WTC11 (cell line): ENCODE results near the gene RAET1G. TPM values are rescaled to one million over a fixed set of nuclear protein-coding genes. Genes with fewer than 3 reads are reported as not detected.

ENCODE experiments used
- ATAC-seq: fragments of 200-7000 bp; cut with Tn5 transposase; 2 replicates; pipeline ENCODE4 v1.10.0; 2021; ENCODE audit warnings: mild to moderate bottlenecking, moderate library complexity
- Bru-seq: library from RNA; stranded (reverse); fragments of 400-500 nt; gene quantifications from one replicate; lab custom pipeline; 2021; lab: Mats Ljungman, UMichigan
- CTCF ChIA-PET: fragments of 300-600 bp; sonication (Branson Sonifier 250); formaldehyde crosslinking; loops from one replicate; lab custom pipeline; 2021; ENCODE audit warnings: antibody characterized with exemption; lab: Charles Lee
- POLR2A ChIA-PET: fragments of 350-600 bp; sonication (Branson Sonifier 250); formaldehyde crosslinking; loops from one replicate; lab custom pipeline; 2021; ENCODE audit warnings: antibody characterized with exemption; lab: Charles Lee
- DNase-seq: peaks from one replicate; pipeline ENCODE4 v3.0.0; 2021; ENCODE audit warnings: low spot score
- H3K27ac Mint-ChIP-seq: 2 replicates; pipeline ENCODE4 v1.8.0; 2021; ENCODE audit warnings: mixed read lengths
- H3K27me3 Mint-ChIP-seq: 2 replicates; pipeline ENCODE4 v1.8.0; 2021; ENCODE audit warnings: low read depth, mild to moderate bottlenecking, moderate library complexity, mixed read lengths
- H3K36me3 Mint-ChIP-seq: 2 replicates; pipeline ENCODE4 v1.8.0; 2021; ENCODE audit warnings: mixed read lengths
- H3K4me1 Mint-ChIP-seq: 2 replicates; pipeline ENCODE4 v1.8.0; 2022; ENCODE audit warnings: mixed read lengths
- H3K4me3 Mint-ChIP-seq: 2 replicates; pipeline ENCODE4 v1.8.0; 2021; ENCODE audit warnings: mild to moderate bottlenecking, moderate library complexity, mixed read lengths
- H3K9me3 Mint-ChIP-seq: 2 replicates; pipeline ENCODE4 v1.8.0; 2021; ENCODE audit warnings: mixed read lengths
- CDX4 ChIP-seq: fragments of 250-450 bp; sonication (Bioruptor Pico); IDR thresholded peaks from 2 replicates; pipeline ENCODE4 v1.9.0; 2021; ENCODE audit warnings: moderate library complexity, mild to moderate bottlenecking, inconsistent platforms, borderline replicate concordance
- CREB1 ChIP-seq: sonication (generic); formaldehyde crosslinking; IDR thresholded peaks from 2 replicates; pipeline ENCODE4 v1.8.0; 2023; ENCODE audit warnings: mild to moderate bottlenecking, missing genetic modification reagents
- CREM ChIP-seq: sonication (generic); formaldehyde crosslinking; IDR thresholded peaks from 2 replicates; pipeline ENCODE4 v1.8.1; 2022; ENCODE audit warnings: mild to moderate bottlenecking, missing genetic modification reagents, moderate library complexity
- CTCF ChIP-seq: fragments of 200-600 bp; IDR thresholded peaks from 2 replicates; pipeline ENCODE4 v1.8.0; 2022; ENCODE audit warnings: antibody characterized with exemption
- FOXP4 ChIP-seq: sonication (generic); formaldehyde crosslinking; IDR thresholded peaks from 2 replicates; pipeline ENCODE4 v1.8.0; 2022; ENCODE audit warnings: mild to moderate bottlenecking, missing genetic modification reagents
- JUN ChIP-seq: sonication (generic); formaldehyde crosslinking; IDR thresholded peaks from 2 replicates; pipeline ENCODE4 v1.8.0; 2023; ENCODE audit warnings: mild to moderate bottlenecking, missing genetic modification reagents
- MXD4 ChIP-seq: fragments of 250-450 bp; sonication (Bioruptor Pico); IDR thresholded peaks from 2 replicates; pipeline ENCODE4 v1.8.0; 2021; ENCODE audit warnings: mild to moderate bottlenecking, moderate library complexity, borderline replicate concordance
- NFATC4 ChIP-seq: fragments of 250-450 bp; sonication (Bioruptor Pico); IDR thresholded peaks from 2 replicates; pipeline ENCODE4 v1.9.0; 2021; ENCODE audit warnings: mild to moderate bottlenecking
- NFE2L1 ChIP-seq: sonication (generic); formaldehyde crosslinking; IDR thresholded peaks from 2 replicates; pipeline ENCODE4 v1.8.1; 2023; ENCODE audit warnings: missing genetic modification reagents
- NFYB ChIP-seq: sonication (generic); formaldehyde crosslinking; conservative IDR thresholded peaks from 2 replicates; pipeline ENCODE4 v1.8.0; 2022; ENCODE audit warnings: low read depth, missing genetic modification reagents
- NR1H2 ChIP-seq: sonication (generic); formaldehyde crosslinking; IDR thresholded peaks from 2 replicates; pipeline ENCODE4 v1.9.0; 2021; ENCODE audit warnings: mild to moderate bottlenecking, moderate library complexity, missing genetic modification reagents
- NR2C2 ChIP-seq: sonication (generic); formaldehyde crosslinking; IDR thresholded peaks from 2 replicates; pipeline ENCODE4 v1.8.0; 2022; ENCODE audit warnings: mild to moderate bottlenecking, missing genetic modification reagents
- PRDM15 ChIP-seq: sonication (generic); formaldehyde crosslinking; IDR thresholded peaks from 2 replicates; pipeline ENCODE4 v1.8.0; 2022; ENCODE audit warnings: missing genetic modification reagents
- RORB ChIP-seq: fragments of 250-450 bp; sonication (Bioruptor Pico); IDR thresholded peaks from 2 replicates; pipeline ENCODE4 v1.9.0; 2021; ENCODE audit warnings: mild to moderate bottlenecking
- SP1 ChIP-seq: sonication (generic); formaldehyde crosslinking; conservative IDR thresholded peaks from 2 replicates; pipeline ENCODE4 v1.8.1; 2022; ENCODE audit warnings: missing genetic modification reagents
- TP53 ChIP-seq: sonication (generic); formaldehyde crosslinking; IDR thresholded peaks from 2 replicates; pipeline ENCODE4 v1.8.1; 2023; ENCODE audit warnings: mild to moderate bottlenecking, missing genetic modification reagents
- USF2 ChIP-seq: sonication (generic); formaldehyde crosslinking; IDR thresholded peaks from 2 replicates; pipeline ENCODE4 v1.8.1; 2023; ENCODE audit warnings: mild to moderate bottlenecking, missing genetic modification reagents, moderate library complexity
- ZNF219 ChIP-seq: sonication (generic); formaldehyde crosslinking; IDR thresholded peaks from 2 replicates; pipeline ENCODE4 v1.8.0; 2023; ENCODE audit warnings: missing genetic modification reagents, mild to moderate bottlenecking, borderline replicate concordance
- ZNF281 ChIP-seq: sonication (generic); formaldehyde crosslinking; IDR thresholded peaks from 2 replicates; pipeline ENCODE4 v1.8.0; 2023; ENCODE audit warnings: mild to moderate bottlenecking, missing genetic modification reagents
- ZNF425 ChIP-seq: fragments of 250-450 bp; sonication (Bioruptor Pico); conservative IDR thresholded peaks from 2 replicates; pipeline ENCODE4 v1.9.0; 2021; ENCODE audit warnings: mild to moderate bottlenecking
- ZNF512 ChIP-seq: sonication (generic); formaldehyde crosslinking; IDR thresholded peaks from 2 replicates; pipeline ENCODE4 v1.8.1; 2022; ENCODE audit warnings: missing genetic modification reagents, borderline replicate concordance
- long read RNA-seq, 3 experiments: library from RNA in 1 of 3; library from capped mRNA in 1 of 3; library from polyadenylated mRNA in 1 of 3; unstranded in 2 of 3; stranded (forward) in 1 of 3; transcript quantifications; one replicate each; pipeline ENCODE4 v2.0.0, GENCODE V29; 2021
- total RNA-seq: library from RNA; stranded (reverse); gene quantifications from 3 replicates; pipeline ENCODE4 v1.2.3, GENCODE V29; 2021

RAET1G gene
- not detected in 3 replicates for total RNA-seq
- percentile 15 among the genes with signal in this experiment for Bru-seq, nascent RNA
- long read RNA-seq, experiment 1 = 0 reads
- long read RNA-seq, experiment 2 = 0 reads
- long read RNA-seq, experiment 3 = 0 reads

GRCh38 chr6:149922642-149923326 is at the start of gene RAET1G:
Gene RAET1G, minus strand, starts transcription at chr6:149923121. Its CDS starts 111 bp downstream, at chr6:149923010.
- DNase-seq (peak; percentile 92), ATAC-seq (peak; percentile 84)
- H3K36me3 Mint-ChIP-seq = no peaks in the 10 kb centered on the region
- peaks cover 14% of the 10 kb centered on the region for H3K4me1 Mint-ChIP-seq
- no peak within 1 kb of the TSS for H3K27ac Mint-ChIP-seq
- H3K4me3 Mint-ChIP-seq = peak within 1 kb of the TSS; percentile 83
- H3K27me3 Mint-ChIP-seq = peaks cover 96% of the 10 kb centered on the region
- ChIA-PET POLR2A (no interaction called here), CTCF (interaction anchor here (0.7 to 1.0 kb wide), 4 partner anchors 11 to 85 kb away, joined by 3 to 6 read pairs (median 3); no protein-coding TSS in a partner anchor)
- H3K9me3 Mint-ChIP-seq = no peaks in the 10 kb centered on the region
- TF ChIP-seq ZNF219 (CRISPR knock-in tag) (no peak), ZNF281 (CRISPR knock-in tag) (peak; percentile 43; the same call in 1 of the 2 replicates), JUN (CRISPR knock-in tag) (no peak), CDX4 (CRISPR knock-in tag) (no peak), PRDM15 (no peak), ZNF425 (CRISPR knock-in tag) (no peak), FOXP4 (CRISPR knock-in tag) (no peak), CREB1 (no peak), MXD4 (CRISPR knock-in tag) (no peak), TP53 (CRISPR knock-in tag) (no peak), NFE2L1 (CRISPR knock-in tag) (0 out of 2 replicates have a peak, but pooled peaks have one; percentile 7), NFYB (CRISPR knock-in tag) (peak; percentile 25), CTCF (no peak), NR2C2 (CRISPR knock-in tag) (no peak), SP1 (CRISPR knock-in tag) (peak; percentile 55; the same call in 1 of the 2 replicates), USF2 (CRISPR knock-in tag) (no peak), CREM (no peak), RORB (CRISPR knock-in tag) (no peak), ZNF512 (CRISPR knock-in tag) (no peak), NFATC4 (CRISPR knock-in tag) (no peak), NR1H2 (CRISPR knock-in tag) (no peak)
